GM21423 (cell line): ENCODE measurements around the gene SCD.

Experiments used
- ATAC-seq: cut with Tn5 transposase; IDR thresholded peaks from one replicate; pipeline ENCODE4 v1.9.1; 2021; ENCODE audit warnings: mild to moderate bottlenecking, moderate library complexity; ENCODE audit not compliant: unreplicated experiment

Gene SCD

GRCh38 chr10:100391163-100392002 lies 44.4 kb downstream of the SCD start:
- ATAC-seq = no peak

DNA sequence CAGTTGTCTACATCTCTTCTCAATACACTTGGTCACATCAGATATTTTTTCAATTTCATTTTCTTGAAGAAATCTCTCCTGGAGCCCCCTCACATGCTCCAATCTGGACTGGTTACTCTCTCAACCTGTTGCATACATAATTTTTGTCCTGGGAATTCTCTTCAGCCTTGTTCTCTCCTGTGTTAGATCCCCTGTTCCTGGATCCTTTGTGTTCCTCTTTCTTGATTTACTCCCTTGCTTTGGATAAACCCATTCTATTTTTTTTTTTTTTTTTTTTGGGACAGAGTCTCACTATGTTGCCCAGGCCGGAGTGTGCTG lies 45.6 kb downstream of the SCD start:
- ATAC-seq = no peak

- ATAC-seq = no peak
These were observed 48.6 kb downstream of the SCD start for GRCh38 chr10:100395626-100396025.

- ATAC-seq = no peak
These were observed 49.6 kb downstream of the SCD start for GRCh38 chr10:100396605-100397004.

- ATAC-seq = no peak
These were observed 54.7 kb downstream of the SCD start for GRCh38 chr10:100401631-100402328.

DNA sequence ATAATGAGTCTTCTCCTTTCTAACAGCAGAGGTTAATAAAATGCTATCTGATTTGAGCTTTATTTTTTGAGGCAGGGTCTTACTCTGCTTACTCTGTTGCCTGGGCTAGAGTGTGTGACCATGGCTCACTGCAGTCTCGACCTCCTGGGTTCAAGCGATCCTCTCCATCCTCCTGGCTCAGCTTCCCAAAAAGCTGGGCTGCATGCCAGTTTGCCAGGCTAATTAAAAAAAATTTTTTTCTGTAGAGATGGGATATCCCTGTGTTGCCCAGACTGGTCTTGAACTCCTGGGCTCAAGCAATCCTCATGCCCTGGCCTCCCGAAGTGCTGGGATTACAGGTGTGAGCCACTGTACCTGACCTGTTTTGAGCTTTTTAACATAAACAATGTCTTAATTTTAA lies 56.7 kb downstream of the SCD start:
- ATAC-seq = no peak

DNA sequence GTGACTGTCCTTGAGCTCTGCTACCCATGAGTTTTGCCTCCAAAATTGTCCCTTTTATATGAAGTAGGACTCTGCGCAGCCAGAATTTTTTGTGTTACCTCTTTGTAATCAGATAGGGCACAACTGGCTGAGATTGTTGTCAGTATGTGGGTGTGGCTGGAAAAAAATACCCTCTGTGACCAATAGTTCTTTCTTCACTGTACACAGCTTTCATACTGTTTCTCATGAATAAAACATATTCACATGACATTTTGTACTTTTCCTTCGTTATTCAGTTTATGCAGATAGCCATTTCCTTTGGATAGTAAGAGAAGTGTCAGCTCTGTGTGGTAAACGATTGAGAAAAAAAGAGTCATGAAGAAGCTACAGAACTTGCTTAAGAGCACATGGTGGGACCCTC lies 66.1 kb downstream of the SCD start:
- no peak for ATAC-seq
